ENCODE measurements around the gene TPM1.

The TPM1 gene

DNA sequence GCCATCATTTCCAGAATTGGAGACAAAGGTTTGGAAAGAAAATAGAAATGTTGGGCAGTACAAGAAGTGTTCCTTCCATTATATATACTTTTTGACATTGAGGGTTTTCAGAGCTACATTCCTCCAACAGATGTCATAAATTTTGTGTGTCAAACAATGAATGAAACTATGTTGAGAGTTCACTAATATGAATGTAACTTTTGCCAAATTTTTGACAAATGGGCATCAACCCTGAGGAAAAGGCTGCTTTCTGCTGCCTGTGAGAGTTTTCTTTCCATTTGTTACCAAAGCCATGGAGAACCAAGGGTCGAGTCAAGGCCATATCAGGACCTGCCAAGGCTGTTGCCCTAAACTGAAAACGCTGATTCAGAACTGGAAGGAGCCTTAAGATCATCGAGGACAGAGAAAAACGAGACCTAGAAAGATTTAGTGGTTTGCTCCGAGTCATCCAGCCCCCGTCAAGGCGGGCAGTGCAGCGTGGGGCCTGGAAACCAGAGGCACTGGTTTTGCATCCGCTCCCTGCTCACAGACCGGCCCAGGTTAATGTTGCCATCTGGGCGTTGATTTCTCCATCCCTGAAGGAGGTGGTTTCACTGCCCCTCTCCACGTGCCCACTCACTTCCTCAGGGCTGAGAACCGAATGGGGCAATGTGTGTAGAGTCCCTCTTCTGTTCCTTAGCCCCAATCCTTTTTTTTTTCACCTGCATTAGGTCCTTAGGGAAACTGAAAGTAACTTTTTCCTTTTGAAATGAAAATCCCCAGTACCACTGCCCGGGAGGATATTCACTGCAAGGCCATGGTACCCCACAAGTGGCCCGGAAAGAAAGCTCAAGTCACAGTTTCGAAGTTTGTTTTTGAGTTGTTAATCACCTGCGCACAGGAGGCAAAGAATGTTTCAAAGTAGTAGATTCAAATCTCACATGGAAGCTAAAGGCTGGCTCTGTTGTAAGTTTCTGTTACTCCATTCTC is 32.8 kb downstream of the TPM1 start:
- DNase-seq (ENCODE audit: low spot score), result no peak

DNA sequence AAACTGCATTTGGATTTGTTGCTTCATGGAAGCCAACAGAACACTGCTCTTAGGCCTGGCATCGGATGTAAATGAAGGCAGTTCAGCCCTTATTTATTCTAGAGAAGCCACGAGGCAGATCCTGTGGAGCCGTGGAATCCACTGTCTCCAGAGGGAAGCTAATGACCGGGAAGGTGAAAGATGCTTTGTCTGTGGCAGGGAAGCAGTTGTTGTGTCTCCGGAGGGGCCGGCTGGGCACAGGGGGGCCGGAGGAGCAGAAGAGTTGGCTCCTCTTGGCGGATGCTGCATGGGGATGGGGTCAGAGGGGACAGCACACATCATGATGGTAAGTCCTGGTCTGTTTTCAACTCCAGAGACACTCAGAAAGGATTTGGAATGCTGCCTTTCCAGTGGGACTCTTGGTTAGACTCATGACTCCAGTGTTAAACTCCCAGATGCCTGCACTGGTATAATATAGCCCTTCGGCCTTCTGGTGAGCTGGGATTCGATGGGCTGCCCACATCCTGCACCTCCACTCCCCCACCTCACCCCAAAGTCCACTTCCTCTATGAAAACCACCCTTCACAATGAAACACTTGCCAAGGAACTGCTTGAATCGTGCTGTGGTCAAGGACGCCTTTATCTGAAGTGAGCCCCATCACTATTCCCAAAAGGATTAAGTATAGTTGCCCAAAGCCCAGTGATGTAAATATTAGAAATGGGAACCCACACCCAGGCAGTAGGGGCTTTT is 33.6 kb downstream of the TPM1 start:
- DNase-seq (ENCODE audit: low spot score), result no peak

DNA sequence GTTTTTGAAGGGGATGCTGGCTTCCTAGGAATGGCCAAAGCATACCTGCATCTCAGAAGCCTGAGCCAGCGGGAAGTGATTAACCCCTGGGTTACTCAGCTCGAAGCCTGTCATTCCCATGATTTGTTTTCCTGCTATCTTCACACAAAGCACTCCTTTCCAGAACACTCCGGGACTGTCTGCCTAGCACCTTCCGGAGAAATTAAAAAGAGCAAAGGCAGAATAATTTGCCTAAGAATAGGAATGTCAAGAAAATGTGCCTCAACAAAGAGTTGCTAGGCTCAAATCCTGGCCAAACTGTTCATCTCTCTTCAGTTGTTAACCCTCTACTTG is 34.1 kb downstream of the TPM1 start:
- DNase-seq (ENCODE audit: low spot score), result no peak

DNA sequence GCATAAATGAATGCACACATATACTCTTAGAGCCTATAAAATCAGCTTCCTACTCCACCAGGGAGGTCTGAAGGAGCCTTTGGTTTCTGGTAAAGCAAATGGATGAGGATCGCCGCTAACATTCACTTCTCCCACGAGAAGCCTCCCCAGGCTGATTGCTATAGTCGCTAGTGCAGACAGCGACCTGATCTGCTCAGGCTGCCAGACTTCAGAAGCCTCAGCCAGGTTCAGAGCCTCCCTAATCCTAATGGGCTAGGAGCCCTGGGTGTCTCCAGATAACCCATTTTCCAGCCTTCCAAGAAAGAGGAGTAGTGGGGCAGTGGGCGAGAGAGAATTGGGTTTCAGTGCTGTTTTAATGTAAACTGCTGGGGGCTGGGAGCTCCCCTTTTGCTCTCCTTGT is 35.4 kb downstream of the TPM1 start:
- no peak for DNase-seq (ENCODE audit: low spot score)

DNA sequence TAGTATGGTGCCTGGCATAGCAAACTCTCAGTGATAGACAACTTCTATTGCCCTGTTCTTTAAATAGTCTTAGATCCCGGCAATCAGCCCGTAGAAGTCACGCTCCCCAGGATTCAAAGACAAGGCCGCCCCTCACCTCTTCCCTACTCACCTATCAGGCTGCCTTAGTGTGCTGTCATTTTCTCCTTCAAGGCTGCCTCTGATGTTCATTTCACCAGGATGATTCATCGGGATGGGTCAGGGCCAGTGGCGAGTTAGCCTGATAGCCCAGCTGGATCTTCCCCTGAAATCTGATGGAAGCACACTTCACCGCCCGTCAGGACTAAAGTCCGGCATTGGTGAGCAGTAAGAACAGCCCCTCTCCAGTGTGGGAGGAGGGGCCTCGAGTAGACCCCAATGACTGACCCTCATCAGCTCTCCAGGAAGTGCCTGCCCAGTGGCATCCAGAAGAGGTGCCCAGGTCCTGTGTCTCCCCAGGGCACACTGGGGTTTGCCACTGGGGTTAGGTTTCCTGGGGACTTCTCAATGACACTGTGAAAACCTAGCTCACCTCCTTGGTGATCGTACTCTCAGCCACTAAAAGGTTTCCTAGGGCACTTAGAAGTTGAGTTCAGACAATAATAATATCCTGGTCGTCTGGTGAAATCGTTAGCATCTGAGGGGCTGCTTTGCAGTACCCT is 37.5 kb downstream of the TPM1 start:
- DNase-seq (ENCODE audit: low spot score), result no peak

DNA sequence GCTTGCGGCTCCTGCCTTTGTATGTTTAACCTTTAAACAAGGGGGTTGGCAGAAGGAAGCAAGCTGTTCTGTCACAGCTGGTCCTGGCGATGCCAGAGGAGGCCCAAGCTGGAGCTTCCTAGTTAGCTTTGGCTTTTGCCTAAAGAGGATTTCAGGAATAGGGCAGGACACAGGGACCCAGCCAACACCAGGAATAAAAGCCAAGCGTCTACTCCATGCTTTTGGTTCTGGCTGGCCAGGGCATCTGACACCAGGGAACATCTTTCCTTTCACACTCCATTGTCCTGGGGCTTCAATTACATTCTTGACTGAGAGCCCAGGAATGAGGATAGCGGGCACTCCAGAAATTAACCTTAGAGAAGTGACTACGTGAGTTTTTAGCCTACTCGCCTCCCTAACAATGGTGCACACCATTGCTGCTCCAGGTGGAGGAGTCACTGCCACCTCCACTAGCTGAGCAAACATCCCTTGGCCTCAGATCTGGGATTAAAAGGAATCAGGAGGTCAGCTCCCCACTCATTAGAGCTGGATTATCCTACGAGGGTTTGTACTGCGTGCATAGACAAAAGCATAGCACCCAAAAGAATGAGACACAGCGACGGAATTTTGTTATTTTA is 38.2 kb downstream of the TPM1 start:
- no peak for DNase-seq (ENCODE audit: low spot score)

DNA sequence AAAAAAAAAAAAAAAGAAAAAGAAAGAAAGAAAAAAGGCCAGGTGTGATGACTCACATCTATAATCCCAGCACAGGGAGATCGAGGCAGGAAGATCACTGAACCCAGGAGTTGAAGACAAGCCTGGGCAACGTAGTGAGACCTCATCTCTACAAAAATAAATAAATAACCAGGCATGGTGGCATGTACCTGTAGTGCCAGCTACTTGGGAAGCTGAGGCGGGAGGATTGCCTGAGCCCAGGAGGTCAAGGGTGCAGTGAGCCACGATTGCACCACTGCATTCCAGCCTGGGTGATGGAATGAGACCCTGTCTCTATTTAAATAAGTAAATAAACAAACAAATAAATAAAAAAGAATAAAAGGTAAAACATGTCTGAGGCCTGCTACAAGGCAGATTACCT is 39.8 kb downstream of the TPM1 start:
- no peak for DNase-seq (ENCODE audit: low spot score)

DNA sequence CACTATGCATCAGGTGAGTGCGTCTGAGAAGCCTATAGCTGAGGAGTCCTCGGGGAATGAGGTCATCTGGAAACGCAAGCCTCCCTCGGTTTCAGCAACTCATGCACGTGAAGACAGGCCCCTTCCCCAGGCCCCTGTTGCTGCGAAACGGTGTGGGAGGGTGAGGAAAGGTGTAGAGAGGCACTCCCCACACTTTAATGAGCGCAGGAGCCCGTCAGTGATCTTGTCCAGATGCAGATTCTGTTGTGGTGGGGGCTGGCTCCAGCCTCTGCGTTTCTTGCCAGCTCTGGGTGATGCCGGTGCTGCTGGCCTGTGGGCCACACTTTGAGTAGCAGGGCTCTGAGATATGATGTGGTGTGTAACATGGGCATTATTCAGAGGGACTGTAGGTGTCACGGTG is 40.5 kb downstream of the TPM1 start:
- no peak for DNase-seq (ENCODE audit: low spot score)

DNA sequence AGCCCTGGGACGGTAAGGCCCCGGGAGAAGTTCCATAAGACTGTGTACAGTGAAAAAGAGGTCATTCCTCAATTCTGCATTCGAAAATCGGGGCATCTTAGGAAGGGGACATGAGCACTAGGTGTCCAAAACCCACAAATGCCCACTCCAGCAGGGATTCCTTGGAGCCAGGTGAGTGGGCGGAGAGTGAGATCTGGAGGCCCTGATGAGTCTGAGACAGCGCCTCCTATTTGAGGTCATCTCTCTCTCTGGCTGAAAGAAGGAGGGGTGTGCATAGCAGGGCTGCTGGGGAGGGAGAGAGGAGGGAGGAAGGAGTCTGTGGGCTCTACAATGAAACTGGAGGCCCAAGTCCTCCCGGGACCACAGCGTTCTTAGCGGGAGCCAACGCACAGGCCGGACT is 41.0 kb downstream of the TPM1 start:
- DNase-seq (ENCODE audit: low spot score), result no peak

DNA sequence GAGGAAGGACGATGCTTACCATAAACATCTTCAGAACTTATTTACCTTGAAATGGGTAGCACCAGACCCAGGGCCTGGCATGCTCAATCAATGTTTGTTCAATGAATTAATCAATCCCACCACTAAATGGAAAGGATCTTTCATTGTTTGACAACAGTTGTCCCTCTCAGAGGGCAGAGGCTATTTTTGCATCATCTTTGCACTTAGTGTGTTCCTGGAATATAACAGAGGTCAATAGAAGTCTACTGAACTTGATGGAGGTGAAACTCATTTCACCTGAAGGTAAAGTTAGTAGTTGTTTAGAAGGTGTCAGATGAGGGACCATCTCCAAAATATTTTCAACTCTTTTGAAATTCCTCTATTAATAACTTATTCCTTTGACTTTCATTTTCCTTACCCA is 42.3 kb downstream of the TPM1 start:
- no peak for DNase-seq (ENCODE audit: low spot score)

DNA sequence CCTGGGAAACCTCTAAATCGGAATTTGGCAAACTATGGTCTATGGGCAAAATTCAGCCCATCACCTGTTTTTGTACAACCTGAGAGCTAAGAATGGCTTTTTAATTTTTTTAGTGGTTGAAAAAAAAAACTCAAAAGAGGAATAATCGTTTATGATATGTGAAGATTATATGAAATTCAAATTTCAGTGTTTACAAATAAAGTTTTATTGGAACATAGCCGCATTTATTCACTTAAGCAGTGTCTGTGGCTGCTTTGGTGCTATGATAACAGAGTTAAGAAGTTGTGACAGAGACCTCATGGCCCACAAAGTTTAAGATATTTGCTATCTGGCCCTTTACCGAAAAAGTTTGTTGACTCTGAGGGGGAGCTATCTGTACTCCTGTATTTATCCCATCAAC is 42.7 kb downstream of the TPM1 start:
- no peak for DNase-seq (ENCODE audit: low spot score)

DNA sequence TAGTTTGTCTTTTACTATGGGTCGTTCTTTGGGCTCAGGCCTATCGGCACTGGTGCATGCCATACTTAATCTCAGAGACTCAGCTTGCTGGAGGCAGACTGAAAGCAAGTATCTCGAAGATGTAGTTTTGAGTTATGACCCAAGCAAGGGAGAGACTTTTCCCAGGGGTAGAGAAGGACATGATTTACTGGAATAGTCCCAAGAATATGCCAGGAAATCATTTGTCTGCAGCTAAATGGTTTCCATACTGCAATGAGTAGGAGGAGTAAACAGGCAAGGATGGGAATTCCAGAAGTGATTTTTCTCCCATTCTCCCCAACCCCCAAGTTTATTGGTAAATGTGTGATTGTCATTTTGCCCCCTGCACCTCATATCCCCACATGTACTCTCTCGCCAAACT is 43.7 kb downstream of the TPM1 start:
- DNase-seq (ENCODE audit: low spot score), result no peak

DNA sequence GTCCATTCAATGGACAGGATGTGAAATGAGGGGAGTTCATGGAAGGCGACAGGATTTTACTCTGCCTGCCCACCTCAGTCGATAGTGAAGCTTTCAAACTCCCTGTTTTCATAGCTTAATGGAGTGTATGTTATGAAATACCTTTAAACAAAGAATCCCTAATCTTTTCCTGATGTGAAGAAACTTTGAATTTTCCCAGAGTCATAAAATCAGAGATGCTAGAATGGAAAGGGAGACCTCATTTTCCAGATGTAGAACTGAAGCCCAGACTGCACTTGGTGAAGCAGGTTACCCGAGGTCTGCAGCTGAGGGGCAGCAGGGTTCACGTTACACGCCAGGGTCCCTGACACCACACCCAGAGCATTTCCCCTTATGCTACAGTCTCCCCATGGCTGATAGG is 44.4 kb downstream of the TPM1 start:
- no peak for DNase-seq (ENCODE audit: low spot score)

DNA sequence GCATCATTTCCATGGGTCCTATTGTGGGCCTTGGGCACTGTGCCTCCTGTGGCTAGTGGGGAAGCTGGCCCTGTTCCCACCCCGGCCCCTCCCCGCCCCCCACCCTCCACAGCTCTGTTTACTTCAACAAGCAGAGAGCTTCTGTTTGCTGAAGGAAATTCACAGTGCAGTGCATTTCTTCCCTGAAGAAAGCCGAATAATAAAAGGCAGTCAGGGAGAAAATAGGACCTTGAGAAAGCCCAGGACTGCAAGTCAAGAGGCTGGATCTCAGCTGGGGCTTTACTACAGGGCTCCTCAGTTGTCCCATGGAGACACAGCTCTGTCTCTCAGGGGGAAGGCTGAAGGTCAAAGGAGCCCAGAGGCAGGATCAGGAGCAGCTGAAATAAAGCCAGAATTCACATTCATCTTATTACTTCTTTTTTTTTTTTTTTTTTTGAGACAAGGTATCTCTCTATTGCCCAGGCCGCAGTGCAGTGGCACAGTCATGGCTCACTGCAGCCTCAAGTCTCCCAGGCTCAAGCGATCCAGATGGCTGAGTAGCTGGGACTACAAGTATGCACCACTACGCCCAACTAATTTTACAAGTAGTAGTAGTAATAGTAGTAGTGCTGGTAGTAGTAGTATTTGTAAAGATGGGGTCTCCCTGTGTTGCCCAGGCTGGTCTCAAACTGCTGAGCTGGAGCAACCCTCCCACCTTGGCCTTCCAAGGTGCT is 46.1 kb downstream of the TPM1 start:
- no peak for DNase-seq (ENCODE audit: low spot score)

DNA sequence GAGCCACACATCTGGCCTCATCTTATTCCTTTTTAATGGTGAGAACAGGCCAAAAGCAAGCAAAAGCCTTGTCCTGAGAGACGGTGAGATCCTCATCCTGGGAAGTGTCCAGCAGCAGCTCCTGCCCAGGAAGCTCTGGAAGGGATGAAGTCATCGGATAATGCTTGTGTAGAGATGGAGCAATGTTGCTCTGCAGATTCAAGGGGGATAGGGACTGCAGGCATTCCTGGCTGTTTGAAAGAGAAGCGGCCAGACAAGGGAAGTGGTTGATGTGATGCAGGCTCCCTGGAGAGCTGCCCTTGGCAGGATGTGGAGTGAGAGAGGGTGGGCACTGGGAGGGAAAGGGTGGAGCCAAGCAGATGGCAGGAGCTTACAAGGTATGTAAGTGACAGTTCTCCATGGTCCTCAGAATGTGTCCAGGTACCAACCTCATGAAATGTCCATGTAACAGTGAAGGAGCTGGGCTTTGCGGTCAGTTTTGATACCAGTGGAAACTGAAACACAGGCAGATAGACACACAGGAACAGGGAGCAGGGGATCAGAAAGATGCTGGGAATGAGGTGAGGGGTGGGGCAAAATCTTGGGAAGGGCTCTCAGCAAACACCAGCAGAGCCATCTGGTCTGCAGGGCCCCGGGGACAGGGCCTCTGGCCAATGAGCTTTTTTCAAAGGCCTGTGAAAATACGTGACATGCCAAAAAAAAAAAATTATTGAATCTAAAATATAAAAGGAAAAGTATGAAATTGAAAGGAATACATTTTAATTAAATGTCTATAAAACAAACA is 46.9 kb downstream of the TPM1 start:
- DNase-seq (ENCODE audit: low spot score), result no peak

DNA sequence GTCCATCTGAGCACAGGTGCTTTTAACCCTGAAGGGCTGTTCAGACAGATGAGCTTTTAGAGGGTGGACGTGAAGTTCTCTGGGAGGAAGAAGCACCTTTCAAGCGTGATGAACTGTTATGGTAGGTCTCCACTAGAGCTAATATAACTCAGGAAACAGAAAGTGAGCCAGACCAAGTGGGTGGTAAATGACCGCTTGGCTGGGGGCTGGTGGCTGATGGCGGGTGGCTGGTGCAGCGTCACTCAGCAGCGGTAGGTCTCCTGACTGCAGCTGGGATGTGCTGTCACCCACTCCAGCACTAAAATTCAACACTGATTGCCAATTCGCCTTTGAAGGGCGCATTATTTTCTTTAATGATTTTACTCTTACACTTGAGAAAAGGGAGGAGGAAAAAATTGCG is 47.9 kb downstream of the TPM1 start:
- DNase-seq (ENCODE audit: low spot score), result no peak

DNA sequence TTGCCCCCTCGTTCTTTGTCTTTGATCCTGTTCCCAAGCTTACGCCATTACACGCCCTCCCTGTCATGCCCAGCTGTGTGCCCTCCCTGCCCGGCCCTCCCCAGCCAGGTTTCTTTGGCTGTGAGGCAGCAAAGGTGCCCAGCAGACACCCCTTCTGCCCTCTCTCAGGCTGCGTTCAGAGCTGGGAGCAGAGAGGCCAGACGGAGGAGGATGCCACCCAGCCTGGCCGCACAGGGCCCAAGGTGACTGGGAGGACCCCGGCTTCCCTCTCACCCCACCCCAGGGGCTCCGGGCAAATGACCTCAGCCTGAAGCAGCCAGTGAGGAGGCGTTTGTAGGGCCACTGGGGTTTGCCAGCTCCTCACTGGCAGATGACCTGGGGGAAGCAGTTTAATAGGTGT is 48.3 kb downstream of the TPM1 start:
- no peak for DNase-seq (ENCODE audit: low spot score)

DNA sequence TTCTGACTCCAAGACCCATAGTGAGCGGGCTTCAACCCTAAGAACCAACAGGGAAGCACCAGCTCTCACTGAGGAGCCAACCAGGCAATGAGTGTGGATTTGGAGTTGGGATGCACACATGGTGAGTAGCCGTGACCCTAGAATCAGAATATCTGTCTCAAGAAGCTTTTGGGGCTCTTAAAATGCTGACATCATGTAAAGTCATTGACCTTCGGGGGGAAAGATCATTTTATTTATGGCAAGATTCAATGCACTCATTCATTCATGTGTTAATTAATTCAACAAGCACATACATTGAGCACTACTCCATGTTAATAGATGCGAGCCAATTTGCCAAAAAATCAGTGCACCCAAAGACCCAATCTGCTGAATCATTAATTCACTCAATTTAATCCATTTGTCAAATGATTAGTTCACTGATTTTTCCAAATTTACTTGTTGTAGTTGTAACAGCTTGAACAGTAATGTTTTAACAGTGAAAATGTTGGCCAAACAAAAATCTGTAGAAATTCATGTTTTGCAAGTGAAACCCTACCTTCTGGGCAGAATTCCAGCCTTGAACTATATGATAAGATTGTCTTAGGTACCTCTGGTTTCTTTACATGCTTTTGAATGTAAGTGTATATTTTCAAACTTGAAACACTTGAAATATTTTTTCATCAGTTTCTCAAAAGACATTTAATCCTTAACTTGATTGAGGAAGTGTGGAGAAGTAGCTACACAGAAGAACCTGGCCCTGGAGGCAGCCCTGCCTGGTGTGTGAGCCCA is 49.3 kb downstream of the TPM1 start:
- DNase-seq (ENCODE audit: low spot score), result no peak

DNA sequence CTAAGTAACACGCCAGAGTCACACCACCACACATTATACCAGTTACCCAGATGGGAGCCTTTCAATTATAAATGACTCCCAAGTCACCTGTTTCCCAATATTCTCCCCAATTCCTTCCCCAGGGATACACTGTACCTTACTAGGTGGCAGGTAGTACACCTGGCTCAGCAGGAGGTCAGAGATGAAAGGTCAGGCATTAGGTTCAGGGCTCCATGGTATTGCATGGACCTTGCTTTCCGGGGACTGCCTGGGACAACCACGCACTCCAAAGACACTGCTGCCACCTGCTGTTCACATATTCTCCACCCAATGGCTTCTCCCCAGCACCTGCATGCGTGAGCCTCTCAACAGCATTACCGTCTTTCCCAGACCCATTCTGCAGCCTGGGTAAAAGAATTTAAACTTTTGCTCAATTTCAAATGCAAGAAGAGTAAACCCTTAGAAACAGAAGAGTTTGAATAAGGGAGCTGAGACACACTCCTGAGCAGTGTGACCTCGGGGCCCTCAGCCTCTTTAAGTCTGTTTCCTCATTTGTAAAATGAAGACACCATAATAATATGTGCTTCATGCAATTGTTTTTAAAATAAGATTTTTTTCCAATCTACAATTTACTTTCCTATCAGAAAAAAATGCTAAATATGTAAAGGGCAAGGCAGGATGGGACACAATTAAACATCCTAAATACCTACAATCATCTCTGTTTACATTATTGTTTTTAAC is 51.1 kb downstream of the TPM1 start:
- peak; percentile 68 for DNase-seq (ENCODE audit: low spot score)

DNA sequence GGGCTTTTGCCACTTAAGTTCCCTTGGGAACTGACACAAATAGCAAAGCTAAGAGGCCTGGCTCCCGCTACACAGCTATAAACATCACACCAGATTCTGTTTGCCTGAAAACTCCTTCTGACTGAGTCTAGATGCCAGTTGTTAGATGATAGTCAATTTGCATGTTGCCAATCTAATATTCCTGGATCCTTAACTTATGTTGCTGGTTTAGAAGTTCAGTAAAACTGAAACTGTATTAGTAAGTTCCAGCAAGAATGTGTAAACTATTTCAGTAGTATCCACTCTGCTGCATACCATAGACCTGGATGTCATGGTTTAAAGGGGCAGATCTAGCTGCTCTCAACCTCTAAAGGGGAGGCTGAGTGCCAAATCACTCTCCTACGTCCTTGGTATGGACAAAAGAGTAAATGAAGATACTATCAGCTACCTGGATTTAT is 52.0 kb downstream of the TPM1 start:
- DNase-seq (ENCODE audit: low spot score), result no peak
